Endothelial cell of umbilical vein (primary cell): ENCODE measurements around the gene PTDSS2. TPM values are rescaled to one million over a fixed set of nuclear protein-coding genes. Genes with fewer than 3 reads are reported as not detected.

Experiments used
- BruUV-seq: library from RNA; stranded (reverse); fragments of 400-500 nt; replicated peaks from 2 replicates; lab custom pipeline; 2021; lab: Mats Ljungman, UMichigan
- CTCF ChIA-PET: fragments of 300-600, 350-600 bp; sonication (Branson Sonifier 250); formaldehyde crosslinking; loops from one replicate; lab custom pipeline; 2021; ENCODE audit warnings: antibody characterized with exemption, inconsistent platforms; lab: Charles Lee
- POLR2A ChIA-PET: fragments of 300-600, 350-600 bp; sonication (Branson Sonifier 250); formaldehyde crosslinking; loops from one replicate; lab custom pipeline; 2021; ENCODE audit warnings: antibody characterized with exemption, inconsistent platforms; lab: Charles Lee
- DNase-seq: peaks from one replicate; pipeline ENCODE4 v3.0.0-alpha.2; 2011; ENCODE audit warnings: low read depth, low spot score
- FAIRE-seq: peaks from 2 replicates; lab custom pipeline; 2011; peaks lifted over from hg19 to GRCh38; lab: Jason Lieb, UNC
- H2AFZ ChIP-seq: 2 replicates; pipeline ENCODE4 v1.6.0; 2012; ENCODE audit warnings: low read depth, low read length, control low read depth, inconsistent platforms
- H3K27ac ChIP-seq: 2 replicates; pipeline ENCODE4 v1.5.1; 2011; ENCODE audit warnings: low read depth, mild to moderate bottlenecking, control low read depth, low read length, moderate library complexity; ENCODE audit not compliant: insufficient read depth
- H3K27me3 ChIP-seq, 2 experiments: 2 replicates each; pipeline versions ENCODE4 v1.6.0 to v1.6.1; 2011; ENCODE audit warnings: low read length in 2 of 2, mixed read lengths in 1 of 2; ENCODE audit not compliant: control insufficient read depth in 2 of 2, insufficient read depth in 2 of 2
- H3K36me3 ChIP-seq, 2 experiments: 2 replicates in 1 of 2; 3 replicates in 1 of 2; pipeline ENCODE4 v1.5.1; 2011; ENCODE audit warnings: low read length in 2 of 2, mild to moderate bottlenecking in 1 of 2, moderate library complexity in 1 of 2; ENCODE audit not compliant: control insufficient read depth in 2 of 2, insufficient read depth in 2 of 2; ENCODE audit errors: extremely low read depth in 1 of 2
- H3K4me1 ChIP-seq: 3 replicates; pipeline ENCODE4 v1.5.1; 2011; ENCODE audit warnings: mild to moderate bottlenecking, low read length; ENCODE audit not compliant: control insufficient read depth, insufficient read depth; ENCODE audit errors: extremely low read depth
- H3K4me2 ChIP-seq: 2 replicates; pipeline ENCODE4 v1.6.1; 2011; ENCODE audit warnings: low read length, control low read depth, mixed read lengths; ENCODE audit not compliant: insufficient read depth
- H3K4me3 ChIP-seq, 3 experiments: fragments of 200-600 bp in 1 of 3; sonication (generic), shearing (Covaris generic) in 1 of 3; replicated peaks in 1 of 3; 2 replicates each; pipeline ENCODE4 v1.5.1; 2011 to 2016; ENCODE audit warnings: control low read depth in 3 of 3, low read length in 3 of 3, mild to moderate bottlenecking in 2 of 3, inconsistent platforms in 1 of 3, low read depth in 1 of 3, moderate library complexity in 1 of 3; ENCODE audit not compliant: insufficient read depth in 1 of 3
- H3K79me2 ChIP-seq: 2 replicates; pipeline ENCODE4 v1.6.0; 2012; ENCODE audit warnings: low read length, inconsistent platforms; ENCODE audit not compliant: control insufficient read depth, insufficient read depth
- H3K9ac ChIP-seq: replicated peaks from 2 replicates; pipeline ENCODE3; 2011; ENCODE audit warnings: low read length, control low read depth; ENCODE audit not compliant: insufficient read depth; ENCODE audit errors: extremely low read depth
- H3K9me1 ChIP-seq: replicated peaks from 3 replicates; pipeline ENCODE4 v1.6.0; 2011; ENCODE audit warnings: mild to moderate bottlenecking, low read length; ENCODE audit not compliant: control insufficient read depth, insufficient read depth; ENCODE audit errors: extremely low read depth
- H3K9me3 ChIP-seq: replicated peaks from 2 replicates; pipeline ENCODE4 v1.5.1; 2012; ENCODE audit warnings: low read length, inconsistent platforms; ENCODE audit not compliant: control insufficient read depth, insufficient read depth
- H4K20me1 ChIP-seq: replicated peaks from 2 replicates; pipeline ENCODE3; 2011; ENCODE audit warnings: mild to moderate bottlenecking, low read length; ENCODE audit not compliant: control insufficient read depth, insufficient read depth; ENCODE audit errors: extremely low read depth
- CTCF ChIP-seq, 2 donors: IDR thresholded peaks; 1 replicate in 1 of 2; 2 replicates in 1 of 2; pipeline ENCODE4 v1.5.1; 2011; ENCODE audit warnings: low read length in 2 of 2, mild to moderate bottlenecking in 2 of 2, moderate library complexity in 2 of 2, control low read depth in 1 of 2, inconsistent platforms in 1 of 2, low read depth in 1 of 2; ENCODE audit not compliant: insufficient read depth in 1 of 2; ENCODE audit errors: extremely low read depth in 1 of 2
- EZH2 ChIP-seq: IDR thresholded peaks from 2 replicates; pipeline ENCODE4 v1.6.1; 2012; ENCODE audit warnings: borderline replicate concordance, low read depth, mild to moderate bottlenecking, moderate library complexity, low read length, inconsistent platforms; ENCODE audit not compliant: severe bottlenecking
- GATA2 ChIP-seq: IDR thresholded peaks from 2 replicates; pipeline ENCODE4 v1.7.0; 2011; ENCODE audit warnings: low read depth, mild to moderate bottlenecking, moderate library complexity, mixed read lengths, low read length; ENCODE audit not compliant: insufficient read length, insufficient read depth
- JUN ChIP-seq: IDR thresholded peaks from 2 replicates; pipeline ENCODE4 v1.6.1; 2011; ENCODE audit warnings: borderline replicate concordance, low read depth; ENCODE audit not compliant: insufficient read length, insufficient read depth
- MAX ChIP-seq: IDR thresholded peaks from 2 replicates; pipeline ENCODE4 v1.6.1; 2011; ENCODE audit not compliant: insufficient read depth, insufficient read length
- MYC ChIP-seq: IDR thresholded peaks from one replicate; pipeline ENCODE4 v1.6.1; 2011; ENCODE audit warnings: mild to moderate bottlenecking, low read depth, low read length
- POLR2A ChIP-seq: IDR thresholded peaks from 2 replicates; pipeline ENCODE4 v1.6.1; 2012; ENCODE audit warnings: low read depth, mild to moderate bottlenecking, control low read depth, low read length
- POLR2AphosphoS5 ChIP-seq: IDR thresholded peaks from 2 replicates; pipeline ENCODE4 v1.6.1; 2012; ENCODE audit warnings: low read depth, mild to moderate bottlenecking, control low read depth, low read length, moderate library complexity; ENCODE audit not compliant: insufficient read depth
- dilution Hi-C: fragments of 300-500 bp; cut with MboI; formaldehyde crosslinking; loops from one replicate; pipeline ENCODE4 v1.15.0; 2019; ENCODE audit warnings: low sequenced_read_pairs; ENCODE audit not compliant: extremely low pct_ligation_motif_present
- intact Hi-C: fragments of 100-400 bp; cut with micrococcal nuclease; formaldehyde crosslinking; loops from one replicate; pipeline ENCODE4 v1.10.0; 2022
- polyA plus RNA-seq, 4 experiments: library from polyadenylated mRNA; depleted of rRNA in 3 of 4; stranded (reverse) in 3 of 4; unstranded in 1 of 4; fragments of >200 nt; gene quantifications; 2 replicates each; pipeline versions ENCODE4 v1.2.1 to v1.2.3, GENCODE V29; 2011 to 2012; ENCODE audit warnings: missing spikeins in 1 of 4
- total RNA-seq: library from RNA; stranded (reverse); gene quantifications from 2 replicates; pipeline ENCODE4 v1.2.3, GENCODE V29; 2021

PTDSS2 gene
- total and polyA plus RNA-seq, 2 donors (not counting 3 experiments of a cell fraction or from before 2014, with no cell fraction given), result 41.4 to 46.8 TPM

GRCh38 chr11:451738-452137 is 1.7 kb downstream of the PTDSS2 start:
- Histone ChIP-seq H3K9me3 (no peaks in the 10 kb centered on the region), H3K9ac (no peak overlapping the region), H3K4me1 (peaks cover 14% of the 10 kb centered on the region), H3K27ac (no peak overlapping the region), H4K20me1 (no peaks in the 10 kb centered on the region), H3K79me2 (peaks cover 54% of the 10 kb centered on the region), H3K27me3 (no peaks in the 10 kb centered on the region), H3K4me2 (peak overlapping the region; percentile 71), H3K36me3 (peaks cover 0 to 19% of the 10 kb centered on the region in 2 experiments), H3K9me1 (no peaks in the 10 kb centered on the region), H3K4me3 (no peak overlapping the region), H2AFZ (no peak overlapping the region)
- no peak for TF ChIP-seq EZH2
- no peak for TF ChIP-seq MYC
- TF ChIP-seq JUN, result no peak
- TF ChIP-seq MAX, result no peak
- TF ChIP-seq CTCF (IDR thresholded peaks at IDR 0.05; ENCODE audit: extremely low read depth in 1 of 2, insufficient read depth in 1 of 2, low read depth in 1 of 2, low read length in 2 of 2), result no peak
- TF ChIP-seq GATA2, result no peak
- TF ChIP-seq POLR2AphosphoS5, result no peak
- TF ChIP-seq POLR2A, result no peak
- DNase-seq, result no peak
- no TSS peak for BruUV-seq
- ChIA-PET POLR2A (no interaction called here), CTCF (interaction anchor here (1.1 to 4.3 kb wide), 6 partner anchors 18 to 201 kb away, joined by 3 to 55 read pairs (median 8); no protein-coding TSS in a partner anchor)
- no peak for FAIRE-seq
- dilution Hi-C loops, result no loop called here
- intact Hi-C loops, result loop anchor here (1.0 kb wide), 1 partner anchor 18 kb away; no protein-coding TSS in a partner anchor
